HG03378 (cell line): ENCODE results near the gene KCNH1.

Source experiments
- ATAC-seq: cut with Tn5 transposase; IDR thresholded peaks from one replicate; pipeline ENCODE4 v1.9.1; 2021; ENCODE audit warnings: mild to moderate bottlenecking, moderate library complexity; ENCODE audit not compliant: unreplicated experiment

KCNH1 gene

GRCh38 chr1:210817385-210818275, 316.3 kb downstream of the KCNH1 start:
- ATAC-seq = no peak

- ATAC-seq = no peak
These were observed 318.1 kb downstream of the KCNH1 start for GRCh38 chr1:210815641-210816550.

- ATAC-seq = no peak
These were observed 319.4 kb downstream of the KCNH1 start for GRCh38 chr1:210814382-210815123.

GRCh38 chr1:210801501-210801900, 332.4 kb downstream of the KCNH1 start:
- no peak for ATAC-seq

- no peak for ATAC-seq
These were observed 333.2 kb downstream of the KCNH1 start for GRCh38 chr1:210800756-210801155.

- no peak for ATAC-seq
These were observed 333.6 kb downstream of the KCNH1 start for GRCh38 chr1:210800301-210800700.

GRCh38 chr1:210797422-210797821, 336.5 kb downstream of the KCNH1 start:
- ATAC-seq = no peak

- no peak for ATAC-seq
These were observed 337.5 kb downstream of the KCNH1 start for GRCh38 chr1:210796421-210796820.

GRCh38 chr1:210794445-210794844, 339.5 kb downstream of the KCNH1 start:
- ATAC-seq = no peak

GRCh38 chr1:210792250-210793102, 341.5 kb downstream of the KCNH1 start:
- no peak for ATAC-seq

GRCh38 chr1:210790196-210790595, 343.8 kb downstream of the KCNH1 start:
- no peak for ATAC-seq

- ATAC-seq = no peak
These were observed 346.1 kb downstream of the KCNH1 start for GRCh38 chr1:210787800-210788199.

GRCh38 chr1:210786546-210786945, 347.4 kb downstream of the KCNH1 start:
- no peak for ATAC-seq

GRCh38 chr1:210783925-210784324, 350.0 kb downstream of the KCNH1 start:
- no peak for ATAC-seq

GRCh38 chr1:210781652-210782051, 352.3 kb downstream of the KCNH1 start:
- no peak for ATAC-seq

GRCh38 chr1:210779269-210779668, 354.7 kb downstream of the KCNH1 start:
- ATAC-seq = no peak

GRCh38 chr1:210777914-210778313, 356.0 kb downstream of the KCNH1 start:
- ATAC-seq = no peak

GRCh38 chr1:210776712-210777111, 357.2 kb downstream of the KCNH1 start:
- ATAC-seq = no peak

GRCh38 chr1:210775289-210775688, 358.7 kb downstream of the KCNH1 start:
- ATAC-seq = no peak

GRCh38 chr1:210773450-210773849, 360.5 kb downstream of the KCNH1 start:
- ATAC-seq = no peak
